GOT3 (cell line): ENCODE results near the gene SCYGR4.
"Not testable (repeated sequence)": the region's sequence is repeated elsewhere in the genome, so short reads cannot be mapped to it uniquely, and the experiment has no call there.

Experiments
- DNase-seq: peaks from one replicate; lab custom pipeline; 2025; ENCODE audit warnings: mixed read lengths; lab: John Stamatoyannopoulos, UW

SCYGR4 gene

GRCh38 chr2:227617316-227618230, at the start of gene SCYGR4:
SCYGR4 (plus strand) TSS chr2:227617498; CDS start chr2:227617498, 0 bp downstream.
- no peak for DNase-seq

GRCh38 chr2:227568852-227569169, 48.5 kb upstream of the SCYGR4 start:
- no peak for DNase-seq

- no peak for DNase-seq
These were observed 46.7 kb upstream of the SCYGR4 start for GRCh38 chr2:227570615-227571014.

GRCh38 chr2:227576110-227576509, 41.2 kb upstream of the SCYGR4 start:
- DNase-seq: no peak

- DNase-seq: no peak
These were observed 40.5 kb upstream of the SCYGR4 start for GRCh38 chr2:227576812-227577211.

GRCh38 chr2:227577555-227577954, 39.7 kb upstream of the SCYGR4 start:
- no peak for DNase-seq

GRCh38 chr2:227578642-227579041, 38.7 kb upstream of the SCYGR4 start:
- DNase-seq: no peak

- DNase-seq: no peak
These were observed 37.5 kb upstream of the SCYGR4 start for GRCh38 chr2:227579791-227580190.

- no peak for DNase-seq
These were observed 34.9 kb upstream of the SCYGR4 start for GRCh38 chr2:227582369-227582768.

GRCh38 chr2:227592694-227593387, 24.5 kb upstream of the SCYGR4 start:
- no peak for DNase-seq

GRCh38 chr2:227595797-227596196, 21.5 kb upstream of the SCYGR4 start:
- DNase-seq: no peak

GRCh38 chr2:227597036-227597435, 20.3 kb upstream of the SCYGR4 start:
- no peak for DNase-seq

- DNase-seq: no peak
These were observed 19.3 kb upstream of the SCYGR4 start for GRCh38 chr2:227597998-227598397.

- DNase-seq: not testable (repeated sequence)
These were observed 18.3 kb upstream of the SCYGR4 start, which contains the start of gene SCYGR2 for GRCh38 chr2:227598835-227599503. SCYGR2 (plus strand) TSS chr2:227598893; CDS start chr2:227598893, 0 bp downstream.

- no peak for DNase-seq
These were observed 14.9 kb upstream of the SCYGR4 start for GRCh38 chr2:227602358-227602757.

GRCh38 chr2:227606476-227606875, 10.8 kb upstream of the SCYGR4 start:
- no peak for DNase-seq

GRCh38 chr2:227607941-227608340, 9.4 kb upstream of the SCYGR4 start:
- no peak for DNase-seq

- DNase-seq: no peak
These were observed 8.5 kb upstream of the SCYGR4 start for GRCh38 chr2:227608561-227609338.

GRCh38 chr2:227610123-227610522, 7.2 kb upstream of the SCYGR4 start:
- DNase-seq: no peak

- no peak for DNase-seq
These were observed 4.6 kb upstream of the SCYGR4 start for GRCh38 chr2:227612546-227613271.

GRCh38 chr2:227613272-227613660, 4.0 kb upstream of the SCYGR4 start:
- no peak for DNase-seq
